ENCODE results near the gene TNNT3. TPM values are rescaled to one million over a fixed set of nuclear protein-coding genes. Genes with fewer than 3 reads are reported as not detected.

Gene TNNT3
- polyA plus RNA-seq, 2 of the 4 experiments (the other 2 are of a cell fraction), result not detected

DNA sequence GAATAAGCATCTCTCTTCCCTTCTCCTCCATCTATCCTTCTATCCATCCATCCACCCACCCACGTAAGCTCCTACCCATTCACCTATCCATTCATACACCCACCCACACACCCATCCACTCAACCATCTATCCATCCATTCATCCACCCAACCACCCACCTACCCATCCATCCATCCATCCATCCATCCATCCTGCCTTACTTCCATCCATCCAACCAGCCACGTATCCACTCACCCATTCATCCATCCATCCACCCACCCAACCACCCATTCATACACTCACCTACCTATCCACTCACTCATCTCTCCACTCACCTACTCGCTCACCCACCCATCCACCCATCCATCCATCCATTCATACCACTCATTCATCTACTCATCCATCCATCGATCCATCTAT lies 13.2 kb downstream of the TNNT3 start:
- POLR2A ChIA-PET, result no interaction called here
- 55% methylated on average over 4 of the region's 4 CpGs for WGBS (ENCODE audit: missing lambda C conversion rate)
- H3K4me1 ChIP-seq, result no peaks in the 10 kb centered on the region
- no peaks in the 10 kb centered on the region for H3K9me3 ChIP-seq
- ATAC-seq (no peak), FAIRE-seq (no peak), DNase-seq (ENCODE audit: low read depth in 1 of 2, low spot score in 1 of 2) (no peak)
- H3K4me3 ChIP-seq, result no peak overlapping the region
- CTCF ChIA-PET, result interaction anchor here (0.7 to 2.7 kb wide), 5 partner anchors 23 to 108 kb away, joined by 3 to 8 read pairs (median 4); no protein-coding TSS in a partner anchor
- H3K27ac ChIP-seq, result no peak overlapping the region
- TF ChIP-seq TFCP2L1 (CRISPR knock-in tag; IDR thresholded peaks at IDR 0.05), result no peak
- no peak for TF ChIP-seq RNF2 (IDR thresholded peaks at IDR 0.05; ENCODE audit: borderline replicate concordance, low read depth)
- no peak for TF ChIP-seq CBX8 (IDR thresholded peaks at IDR 0.05)
- no peak for TF ChIP-seq JUNB (IDR thresholded peaks at IDR 0.05)
- no peak for TF ChIP-seq RAD21 (conservative IDR thresholded peaks at IDR 0.05 in 1 of 2, IDR thresholded peaks at IDR 0.05 in 1 of 2)
- TF ChIP-seq NR3C1 (IDR thresholded peaks at IDR 0.05), result no peak
- TF ChIP-seq POLR2A (IDR thresholded peaks at IDR 0.05; ENCODE audit: low read length), result no peak
- TF ChIP-seq ESRRA (IDR thresholded peaks at IDR 0.05; ENCODE audit: borderline replicate concordance, low read length), result no peak
- no peak for TF ChIP-seq ZC3H11A (IDR thresholded peaks at IDR 0.05)
- H3K4me2 ChIP-seq, result no peak overlapping the region

DNA sequence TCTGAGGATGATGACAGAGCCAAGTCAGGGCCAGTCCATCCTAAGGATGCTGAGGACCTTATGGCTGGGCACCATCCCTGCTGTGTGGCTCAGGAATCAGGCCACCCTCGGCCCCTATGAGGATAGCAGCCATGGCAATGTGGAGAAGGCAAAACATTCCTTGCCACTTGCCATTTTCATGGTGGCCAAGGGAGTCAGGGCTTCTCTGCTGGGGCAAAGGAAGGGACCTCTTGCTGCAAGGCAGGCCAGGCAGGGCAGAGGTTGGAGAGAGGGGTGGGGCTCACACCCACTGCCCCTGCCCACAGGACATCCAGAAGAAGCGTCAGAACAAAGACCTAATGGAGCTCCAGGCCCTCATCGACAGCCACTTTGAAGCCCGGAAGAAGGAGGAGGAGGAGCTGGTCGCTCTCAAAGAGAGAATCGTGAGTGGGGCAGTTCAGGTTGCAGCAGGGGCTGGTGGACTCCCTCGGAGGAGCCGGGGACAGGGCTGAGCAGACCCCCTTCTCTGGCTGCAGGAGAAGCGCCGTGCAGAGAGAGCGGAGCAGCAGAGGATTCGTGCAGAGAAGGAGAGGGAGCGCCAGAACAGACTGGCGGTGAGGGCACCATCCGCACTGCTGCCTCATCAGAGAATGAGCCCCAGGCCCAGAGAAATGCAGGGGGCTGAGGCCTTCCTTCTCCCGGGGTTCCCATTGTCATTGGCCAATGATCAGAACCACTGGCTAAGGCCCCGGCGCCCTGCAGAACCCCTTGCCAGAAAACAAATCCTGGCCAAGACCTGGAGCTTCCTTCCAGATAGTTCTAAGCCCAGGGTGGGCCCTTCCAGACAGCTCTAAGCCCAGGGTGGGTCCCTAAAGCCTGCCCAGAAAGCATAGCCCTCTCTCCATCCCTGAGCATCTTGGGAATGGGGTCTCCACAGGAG lies 14.2 kb downstream of the TNNT3 start:
- H3K9me3 ChIP-seq, result no peaks in the 10 kb centered on the region
- no peak overlapping the region for H3K27ac ChIP-seq
- no peaks in the 10 kb centered on the region for H3K4me1 ChIP-seq
- FAIRE-seq (no peak), ATAC-seq (no peak), DNase-seq (ENCODE audit: low read depth in 1 of 2, low spot score in 1 of 2) (no peak)
- POLR2A ChIA-PET, result no interaction called here
- 50% methylated on average over 18 of the region's 18 CpGs for WGBS (ENCODE audit: missing lambda C conversion rate)
- H3K4me3 ChIP-seq, result no peak overlapping the region
- no peak overlapping the region for H3K4me2 ChIP-seq
- TF ChIP-seq, protein P1, sequence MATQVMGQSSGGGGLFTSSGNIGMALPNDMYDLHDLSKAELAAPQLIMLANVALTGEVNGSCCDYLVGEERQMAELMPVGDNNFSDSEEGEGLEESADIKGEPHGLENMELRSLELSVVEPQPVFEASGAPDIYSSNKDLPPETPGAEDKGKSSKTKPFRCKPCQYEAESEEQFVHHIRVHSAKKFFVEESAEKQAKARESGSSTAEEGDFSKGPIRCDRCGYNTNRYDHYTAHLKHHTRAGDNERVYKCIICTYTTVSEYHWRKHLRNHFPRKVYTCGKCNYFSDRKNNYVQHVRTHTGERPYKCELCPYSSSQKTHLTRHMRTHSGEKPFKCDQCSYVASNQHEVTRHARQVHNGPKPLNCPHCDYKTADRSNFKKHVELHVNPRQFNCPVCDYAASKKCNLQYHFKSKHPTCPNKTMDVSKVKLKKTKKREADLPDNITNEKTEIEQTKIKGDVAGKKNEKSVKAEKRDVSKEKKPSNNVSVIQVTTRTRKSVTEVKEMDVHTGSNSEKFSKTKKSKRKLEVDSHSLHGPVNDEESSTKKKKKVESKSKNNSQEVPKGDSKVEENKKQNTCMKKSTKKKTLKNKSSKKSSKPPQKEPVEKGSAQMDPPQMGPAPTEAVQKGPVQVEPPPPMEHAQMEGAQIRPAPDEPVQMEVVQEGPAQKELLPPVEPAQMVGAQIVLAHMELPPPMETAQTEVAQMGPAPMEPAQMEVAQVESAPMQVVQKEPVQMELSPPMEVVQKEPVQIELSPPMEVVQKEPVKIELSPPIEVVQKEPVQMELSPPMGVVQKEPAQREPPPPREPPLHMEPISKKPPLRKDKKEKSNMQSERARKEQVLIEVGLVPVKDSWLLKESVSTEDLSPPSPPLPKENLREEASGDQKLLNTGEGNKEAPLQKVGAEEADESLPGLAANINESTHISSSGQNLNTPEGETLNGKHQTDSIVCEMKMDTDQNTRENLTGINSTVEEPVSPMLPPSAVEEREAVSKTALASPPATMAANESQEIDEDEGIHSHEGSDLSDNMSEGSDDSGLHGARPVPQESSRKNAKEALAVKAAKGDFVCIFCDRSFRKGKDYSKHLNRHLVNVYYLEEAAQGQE (IDR thresholded peaks at IDR 0.05), result no peak
- TF ChIP-seq, protein P2, sequence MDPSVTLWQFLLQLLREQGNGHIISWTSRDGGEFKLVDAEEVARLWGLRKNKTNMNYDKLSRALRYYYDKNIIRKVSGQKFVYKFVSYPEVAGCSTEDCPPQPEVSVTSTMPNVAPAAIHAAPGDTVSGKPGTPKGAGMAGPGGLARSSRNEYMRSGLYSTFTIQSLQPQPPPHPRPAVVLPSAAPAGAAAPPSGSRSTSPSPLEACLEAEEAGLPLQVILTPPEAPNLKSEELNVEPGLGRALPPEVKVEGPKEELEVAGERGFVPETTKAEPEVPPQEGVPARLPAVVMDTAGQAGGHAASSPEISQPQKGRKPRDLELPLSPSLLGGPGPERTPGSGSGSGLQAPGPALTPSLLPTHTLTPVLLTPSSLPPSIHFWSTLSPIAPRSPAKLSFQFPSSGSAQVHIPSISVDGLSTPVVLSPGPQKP (IDR thresholded peaks at IDR 0.05; ENCODE audit: low read depth, low read length), result no peak
- no peak for TF ChIP-seq CBX8 (IDR thresholded peaks at IDR 0.05)
- TF ChIP-seq, protein P3, sequence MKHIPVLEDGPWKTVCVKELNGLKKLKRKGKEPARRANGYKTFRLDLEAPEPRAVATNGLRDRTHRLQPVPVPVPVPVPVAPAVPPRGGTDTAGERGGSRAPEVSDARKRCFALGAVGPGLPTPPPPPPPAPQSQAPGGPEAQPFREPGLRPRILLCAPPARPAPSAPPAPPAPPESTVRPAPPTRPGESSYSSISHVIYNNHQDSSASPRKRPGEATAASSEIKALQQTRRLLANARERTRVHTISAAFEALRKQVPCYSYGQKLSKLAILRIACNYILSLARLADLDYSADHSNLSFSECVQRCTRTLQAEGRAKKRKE (CRISPR knock-in tag; IDR thresholded peaks at IDR 0.05; ENCODE audit: low read depth), result no peak
- TF ChIP-seq EHF (CRISPR knock-in tag; IDR thresholded peaks at IDR 0.05), result no peak
- CTCF ChIA-PET, result interaction anchor here (0.7 to 2.7 kb wide), 12 partner anchors 12 to 109 kb away, joined by 3 to 10 read pairs (median 4); partner anchors contain the start of gene H19

DNA sequence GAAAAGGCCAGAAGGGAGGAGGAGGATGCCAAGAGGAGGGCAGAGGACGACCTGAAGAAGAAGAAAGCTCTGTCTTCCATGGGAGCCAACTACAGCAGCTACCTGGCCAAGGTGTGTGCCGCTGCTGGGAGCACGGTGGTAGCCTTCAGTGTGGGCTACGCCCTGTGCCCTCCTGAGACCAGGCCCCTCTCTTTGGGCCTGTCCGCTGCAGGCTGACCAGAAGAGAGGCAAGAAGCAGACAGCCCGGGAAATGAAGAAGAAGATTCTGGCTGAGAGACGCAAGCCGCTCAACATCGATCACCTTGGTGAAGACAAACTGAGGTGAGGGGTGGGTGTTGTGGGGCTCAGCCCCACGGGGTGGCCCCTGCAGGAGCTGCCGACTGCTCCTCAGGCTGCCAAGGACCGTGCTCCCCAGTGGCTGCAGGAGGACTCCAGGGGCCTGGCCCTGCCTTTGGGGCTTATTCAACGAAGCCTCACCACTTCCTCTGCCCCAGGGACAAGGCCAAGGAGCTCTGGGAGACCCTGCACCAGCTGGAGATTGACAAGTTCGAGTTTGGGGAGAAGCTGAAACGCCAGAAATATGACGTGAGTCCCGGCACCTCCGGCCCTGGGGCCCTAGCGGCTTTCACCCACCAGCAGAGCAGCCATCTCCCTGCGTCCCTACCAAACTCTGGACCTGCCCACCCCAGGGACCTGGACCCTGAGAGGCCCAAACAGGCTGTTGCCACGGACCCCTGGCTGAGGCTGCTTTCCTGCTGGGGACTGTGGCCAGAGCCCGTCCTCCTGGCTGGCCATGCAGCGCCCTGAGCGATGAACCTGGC lies 15.0 kb downstream of the TNNT3 start:
- H3K4me3 ChIP-seq, result no peak overlapping the region
- ATAC-seq (no peak), DNase-seq (ENCODE audit: low read depth in 1 of 2, low spot score in 1 of 2) (no peak), FAIRE-seq (no peak)
- POLR2A ChIA-PET, result no interaction called here
- no peaks in the 10 kb centered on the region for H3K9me3 ChIP-seq
- no peaks in the 10 kb centered on the region for H3K4me1 ChIP-seq
- CTCF ChIA-PET, result interaction anchor here (1.0 to 2.3 kb wide), 11 partner anchors 18 to 282 kb away, joined by 3 to 10 read pairs (median 4); partner anchors contain the start of gene H19
- no peak overlapping the region for H3K4me2 ChIP-seq
- no peak overlapping the region for H3K27ac ChIP-seq
- 51% methylated on average over 14 of the region's 24 CpGs for WGBS (ENCODE audit: missing lambda C conversion rate)
- no peak for TF ChIP-seq HDAC2 (IDR thresholded peaks at IDR 0.05)
- no peak for TF ChIP-seq GATA3 (IDR thresholded peaks at IDR 0.05; ENCODE audit: borderline replicate concordance)
- TF ChIP-seq ESRRA (IDR thresholded peaks at IDR 0.05; ENCODE audit: borderline replicate concordance, low read length), result no peak
- TF ChIP-seq, protein P4, sequence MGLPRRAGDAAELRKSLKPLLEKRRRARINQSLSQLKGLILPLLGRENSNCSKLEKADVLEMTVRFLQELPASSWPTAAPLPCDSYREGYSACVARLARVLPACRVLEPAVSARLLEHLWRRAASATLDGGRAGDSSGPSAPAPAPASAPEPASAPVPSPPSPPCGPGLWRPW (IDR thresholded peaks at IDR 0.05), result no peak
- TF ChIP-seq KDM5A (IDR thresholded peaks at IDR 0.05), result no peak
- TF ChIP-seq SREBF2 (IDR thresholded peaks at IDR 0.05), result no peak
- TF ChIP-seq, protein P1 (IDR thresholded peaks at IDR 0.05), result no peak
